ENCODE data around the gene ST8SIA2.
"Not testable (repeated sequence)": the region's sequence is repeated elsewhere in the genome, so short reads cannot be mapped to it uniquely, and the experiment has no call there.

Gene ST8SIA2

DNA sequence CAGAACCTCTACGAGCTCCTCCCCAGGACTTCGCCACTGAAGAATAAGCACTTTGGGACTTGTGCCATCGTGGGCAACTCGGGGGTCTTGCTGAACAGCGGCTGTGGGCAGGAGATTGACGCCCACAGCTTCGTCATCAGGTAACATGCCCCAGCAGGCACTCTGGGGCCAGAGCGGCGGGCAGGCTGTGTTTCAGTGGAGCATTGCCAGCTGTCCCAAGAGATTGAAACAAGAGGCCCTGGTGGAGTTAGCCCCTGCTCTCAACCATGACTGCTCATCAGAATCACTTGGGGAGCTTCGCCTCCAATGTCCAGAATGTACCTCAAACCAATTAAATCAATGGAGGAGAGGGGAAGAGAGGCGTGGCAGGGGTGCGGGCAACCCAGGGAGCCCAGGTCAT lies 44.8 kb downstream of the ST8SIA2 start:
- DNase-seq, result no peak

DNA sequence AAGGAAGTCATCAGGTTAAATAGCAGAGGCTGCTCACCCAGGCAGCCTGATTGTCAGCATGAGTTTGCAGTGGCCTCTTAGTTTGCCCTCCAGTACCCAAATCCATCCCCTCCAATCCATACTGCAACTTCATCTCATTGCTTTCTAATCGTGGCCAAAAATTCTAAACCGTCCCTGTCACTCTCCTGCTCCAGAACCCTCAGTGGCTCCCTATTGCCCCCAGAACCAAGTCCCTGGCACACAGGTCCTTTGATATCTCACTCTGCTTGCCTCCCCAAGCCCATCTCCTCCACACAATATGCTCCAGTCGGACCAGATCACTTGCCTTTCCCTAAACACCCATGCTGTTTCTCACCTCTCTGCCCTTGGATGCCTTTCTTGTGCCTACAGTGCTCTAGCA lies 49.7 kb downstream of the ST8SIA2 start:
- no peak for DNase-seq

DNA sequence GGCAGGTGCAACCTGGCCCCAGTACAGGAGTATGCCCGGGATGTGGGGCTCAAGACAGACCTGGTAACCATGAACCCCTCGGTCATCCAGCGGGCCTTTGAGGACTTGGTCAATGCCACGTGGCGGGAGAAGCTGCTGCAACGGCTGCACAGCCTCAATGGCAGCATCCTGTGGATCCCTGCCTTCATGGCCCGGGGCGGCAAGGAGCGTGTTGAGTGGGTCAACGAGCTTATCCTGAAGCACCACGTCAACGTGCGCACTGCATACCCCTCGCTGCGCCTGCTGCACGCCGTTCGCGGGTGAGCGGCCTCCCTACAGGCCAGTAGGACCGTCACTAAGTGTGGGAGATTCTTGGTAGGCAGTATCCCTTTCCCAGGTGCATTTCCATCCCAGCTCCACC lies 51.0 kb downstream of the ST8SIA2 start:
- no peak for DNase-seq

DNA sequence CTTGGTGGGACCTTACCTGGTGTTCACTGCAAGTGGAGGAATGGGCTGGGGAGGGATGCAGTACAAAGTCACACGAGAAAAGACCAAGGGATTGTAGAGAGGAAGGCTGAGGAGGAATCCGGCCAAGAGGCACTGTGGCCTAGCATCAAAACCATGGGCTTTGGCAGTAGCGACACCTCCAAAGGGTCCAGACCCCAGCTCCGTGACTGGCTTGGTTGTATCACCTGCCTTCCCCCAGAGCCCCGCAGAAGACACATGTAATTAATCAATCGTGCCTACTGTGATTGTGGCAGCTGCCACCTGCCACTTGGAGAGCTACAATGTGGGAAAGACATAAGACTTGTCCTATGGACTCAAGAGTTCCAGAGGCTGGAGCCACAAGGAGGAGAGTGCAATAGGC lies 54.7 kb downstream of the ST8SIA2 start:
- DNase-seq, result no peak

DNA sequence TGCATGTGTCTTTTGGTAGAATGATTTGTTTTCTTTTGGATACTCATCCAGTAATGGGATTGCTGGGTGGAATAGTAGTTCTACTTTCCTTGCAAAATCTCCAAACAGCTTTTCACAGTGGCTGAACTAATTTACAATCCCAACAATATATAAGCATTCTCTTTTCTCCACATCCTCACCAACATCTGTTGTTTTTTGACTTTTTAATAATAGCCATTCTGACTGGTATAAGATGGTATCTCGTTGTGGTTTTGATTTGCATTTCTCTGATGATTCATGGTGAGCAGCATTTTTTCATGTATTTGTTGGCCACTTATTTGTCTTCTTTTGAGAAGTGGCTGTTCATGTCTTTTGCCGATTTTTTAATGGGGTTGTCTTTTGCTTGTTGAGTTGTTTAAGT lies 55.8 kb downstream of the ST8SIA2 start:
- DNase-seq, result no peak

DNA sequence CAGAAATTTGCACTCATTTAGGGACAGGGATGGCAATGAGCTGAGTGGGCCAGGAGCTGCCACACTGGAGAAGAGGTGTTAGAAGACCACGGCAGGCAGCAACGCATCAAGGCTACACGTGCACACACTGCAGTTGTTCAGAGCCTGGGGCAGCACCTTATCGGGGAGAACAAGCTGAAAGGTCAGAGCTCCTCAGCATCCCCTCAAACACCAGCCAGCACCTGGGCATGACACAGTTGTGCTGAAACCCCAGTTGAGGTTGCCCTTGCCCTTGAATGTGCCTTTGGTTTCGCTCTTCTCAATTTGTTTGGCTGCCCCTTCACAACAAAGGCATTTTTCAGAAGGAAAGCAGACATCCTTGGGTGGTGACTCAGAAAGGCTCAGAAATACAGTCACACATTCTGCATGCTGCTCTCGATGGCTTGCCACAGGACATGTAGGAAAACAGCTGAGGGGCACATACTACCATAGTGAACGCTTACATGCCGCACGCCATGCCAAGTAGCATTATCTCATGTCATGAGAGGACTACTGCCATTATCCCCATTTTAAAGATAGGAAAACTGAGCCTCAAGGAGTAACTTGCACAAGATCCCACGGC lies 57.6 kb downstream of the ST8SIA2 start:
- no peak for DNase-seq

DNA sequence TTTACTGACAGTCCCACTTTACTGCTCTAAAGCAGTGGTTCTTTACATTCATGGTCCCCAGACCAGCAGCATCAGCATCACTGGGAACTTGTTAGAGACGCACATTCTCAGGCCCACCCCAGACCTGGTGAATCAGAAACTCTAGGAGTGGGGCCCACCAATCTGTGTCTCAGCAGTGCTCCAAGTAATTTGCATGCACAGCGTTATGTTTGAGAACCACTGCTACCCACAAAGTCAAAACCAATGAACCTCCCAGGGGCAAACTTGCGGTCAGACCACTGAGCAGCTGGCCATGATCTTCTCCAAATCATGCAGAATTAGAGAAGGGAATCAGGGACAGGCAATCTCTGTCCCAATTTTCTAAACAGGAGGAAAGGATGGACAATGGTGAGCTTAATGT lies 58.5 kb downstream of the ST8SIA2 start:
- DNase-seq, result no peak

DNA sequence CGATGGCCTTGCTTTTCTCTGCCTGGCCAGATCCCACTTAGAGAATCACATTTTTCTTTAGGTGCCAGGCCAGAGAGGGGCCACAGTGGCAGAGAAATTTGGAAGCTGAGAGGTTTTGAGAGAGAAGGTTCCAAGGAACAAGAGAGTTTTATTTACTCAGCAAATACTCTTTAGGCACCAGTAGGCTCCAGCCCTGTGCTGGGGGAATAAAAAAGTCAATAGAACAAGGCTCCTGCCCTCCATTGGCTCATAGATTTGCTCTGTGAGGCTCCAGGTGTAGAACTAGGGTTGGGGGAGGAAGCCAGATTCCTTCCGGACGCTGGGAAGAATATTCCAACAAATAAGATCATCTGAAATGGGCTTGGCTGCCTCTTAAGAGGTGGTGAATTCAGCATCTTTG lies 59.9 kb downstream of the ST8SIA2 start:
- no peak for DNase-seq

DNA sequence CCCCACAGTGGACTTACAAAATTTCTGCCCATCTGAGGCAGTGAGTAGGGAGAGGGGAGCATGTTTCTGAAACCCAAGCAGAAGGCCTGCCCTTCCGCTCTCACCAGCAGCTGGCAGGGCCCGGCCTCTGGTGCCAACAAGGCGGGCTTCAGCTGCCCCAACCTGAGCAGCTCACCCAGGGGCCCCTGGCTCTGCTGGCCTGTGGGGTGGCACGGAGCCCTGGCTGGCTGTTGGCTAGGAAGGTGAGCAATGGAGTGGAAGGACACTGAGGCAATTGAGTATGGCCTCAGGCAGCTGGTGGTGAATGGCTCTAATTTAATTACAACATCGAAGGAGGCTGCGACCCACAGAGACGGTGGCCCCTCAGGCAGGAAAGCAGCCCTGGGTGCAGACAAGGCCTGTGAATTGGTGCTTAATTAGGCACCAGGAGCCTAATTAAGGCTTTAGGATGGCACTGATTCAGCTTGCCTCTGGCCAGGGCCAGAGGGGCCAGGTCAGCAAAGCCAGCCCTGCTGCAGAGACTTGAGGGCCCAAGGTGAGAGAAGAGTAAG lies 60.9 kb downstream of the ST8SIA2 start:
- no peak for DNase-seq

DNA sequence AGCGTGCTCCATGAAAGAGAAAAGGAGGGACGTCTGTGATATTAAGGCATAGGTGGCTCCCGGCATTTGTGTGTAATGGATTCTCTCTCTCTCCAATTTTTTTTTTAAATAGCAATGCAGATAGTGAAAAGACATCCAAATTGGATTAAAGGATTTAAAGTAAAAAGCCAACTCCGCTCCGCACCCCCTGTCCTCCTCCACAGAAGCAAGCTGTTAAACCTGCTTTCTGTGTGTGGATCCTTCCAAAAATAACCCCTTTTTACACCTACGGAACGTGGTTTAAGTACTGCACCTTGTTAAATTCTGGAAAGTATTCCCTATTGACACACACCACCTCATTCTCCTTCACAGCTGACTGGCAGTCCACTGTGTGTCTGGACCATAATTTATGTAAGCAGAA lies 61.6 kb downstream of the ST8SIA2 start:
- DNase-seq, result no peak

DNA sequence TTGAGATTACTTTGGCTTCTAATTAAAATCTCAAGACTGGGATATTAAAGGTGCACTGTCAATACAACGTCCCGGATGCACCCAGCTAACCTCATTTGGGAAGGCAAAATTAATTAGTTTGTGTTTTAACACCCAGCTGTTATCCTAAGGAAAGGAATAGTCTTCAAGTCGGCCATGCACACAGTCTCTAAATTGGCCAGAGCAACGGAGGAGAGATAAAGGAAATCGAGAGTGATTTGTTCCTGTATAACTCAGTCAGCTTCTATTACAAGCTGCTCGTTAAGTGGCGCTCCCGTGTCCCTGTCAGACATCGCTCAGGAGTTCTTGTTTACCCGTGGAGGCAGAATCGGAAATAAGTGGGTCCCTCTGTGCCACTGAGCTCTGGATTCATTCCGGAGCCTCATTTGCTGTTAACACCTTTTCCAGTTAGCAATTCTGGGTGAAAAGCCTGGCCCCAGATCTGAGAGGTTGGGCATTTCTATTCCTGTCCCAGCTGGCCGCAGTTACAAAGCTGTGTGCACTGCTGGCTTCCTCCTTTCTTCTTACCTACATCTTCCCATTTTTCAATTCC lies 63.9 kb downstream of the ST8SIA2 start:
- DNase-seq, result no peak

DNA sequence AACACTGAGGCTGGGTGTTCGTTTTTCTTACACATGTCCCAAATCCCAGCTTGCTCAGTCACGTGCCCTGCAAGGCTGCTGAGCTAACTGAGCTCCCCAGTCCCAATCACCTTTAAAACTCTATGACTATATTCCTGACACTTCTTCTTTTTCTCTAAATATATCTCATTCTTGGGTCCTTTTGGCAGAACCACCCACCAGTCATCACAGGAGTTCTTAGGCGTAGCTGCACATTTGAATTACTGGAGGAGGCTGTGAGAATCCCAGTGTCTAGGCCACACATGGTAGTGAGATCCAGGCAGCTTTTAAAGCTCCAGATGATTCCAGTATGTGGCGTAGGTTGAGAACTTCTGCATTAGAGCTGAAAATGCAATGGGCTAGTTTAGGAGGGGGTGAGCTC lies 66.3 kb downstream of the ST8SIA2 start:
- DNase-seq, result no peak

DNA sequence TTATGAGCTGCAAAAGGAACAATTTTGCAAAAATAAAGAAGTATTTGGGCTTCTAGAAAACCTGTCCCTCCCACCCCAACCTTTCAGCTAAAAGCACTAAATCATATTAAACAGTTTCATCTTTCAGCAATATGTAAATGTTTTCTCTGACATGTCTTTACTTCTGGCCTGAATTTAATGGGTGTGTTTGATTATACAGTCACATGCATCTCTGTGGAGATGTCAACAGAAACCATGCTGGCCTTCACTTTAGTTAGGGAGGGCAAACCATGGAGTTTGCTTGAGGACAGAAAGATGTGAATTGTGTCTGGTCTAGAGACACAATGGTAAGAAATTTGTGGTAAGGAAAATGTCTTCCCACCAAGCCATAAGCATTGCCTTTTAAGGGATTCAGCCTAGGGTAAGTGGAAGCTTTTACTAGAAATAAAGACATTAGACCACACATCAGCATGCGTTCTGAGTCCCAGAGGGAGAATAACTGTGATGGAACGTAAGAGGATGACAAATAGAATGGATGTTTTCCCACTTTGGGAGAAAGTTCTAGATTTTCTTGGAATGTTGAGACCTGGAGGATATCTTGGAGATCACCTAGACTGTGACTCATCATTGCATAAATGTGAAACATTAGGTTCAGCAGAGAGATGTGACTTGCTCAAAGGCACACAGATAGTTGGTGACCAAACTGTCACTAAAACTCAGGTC lies 68.9 kb downstream of the ST8SIA2 start:
- no peak for DNase-seq

DNA sequence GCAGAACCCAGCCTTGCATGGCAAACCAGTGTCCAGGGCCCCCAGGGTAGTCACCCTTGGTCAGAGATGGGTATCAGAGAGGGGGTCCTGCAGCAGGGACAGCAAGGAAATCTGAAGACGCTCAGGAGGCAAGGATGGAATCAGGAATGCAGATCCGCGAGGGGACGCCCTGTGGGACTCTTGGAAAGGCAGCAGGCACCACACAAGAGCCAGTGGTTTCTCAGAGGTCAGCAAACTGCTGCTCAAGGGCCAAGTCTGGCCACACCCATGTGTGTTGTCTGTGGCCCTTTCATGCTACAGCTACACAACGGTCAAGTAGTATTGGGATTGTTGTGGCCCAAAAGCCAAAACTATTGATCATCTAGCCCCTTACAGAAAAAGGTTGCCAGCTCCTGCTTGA lies 69.7 kb downstream of the ST8SIA2 start:
- no peak for DNase-seq

DNA sequence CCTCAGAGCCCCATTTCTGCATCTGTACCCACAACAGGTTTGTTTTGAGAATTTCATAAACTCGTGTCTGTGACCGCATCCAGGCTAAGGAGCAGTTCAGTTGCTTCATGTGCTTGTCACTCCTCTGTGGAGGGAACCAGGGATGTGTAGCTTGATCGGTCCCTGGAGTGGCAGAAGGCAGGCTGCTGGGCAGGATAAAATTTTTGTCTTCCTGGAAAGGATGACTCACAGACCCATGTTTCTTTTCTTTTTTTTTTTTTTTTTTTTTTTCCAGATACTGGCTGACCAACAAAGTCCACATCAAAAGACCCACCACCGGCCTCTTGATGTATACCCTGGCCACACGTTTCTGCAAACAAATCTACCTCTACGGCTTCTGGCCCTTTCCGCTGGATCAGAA lies 70.1 kb downstream of the ST8SIA2 start:
- no peak for DNase-seq

DNA sequence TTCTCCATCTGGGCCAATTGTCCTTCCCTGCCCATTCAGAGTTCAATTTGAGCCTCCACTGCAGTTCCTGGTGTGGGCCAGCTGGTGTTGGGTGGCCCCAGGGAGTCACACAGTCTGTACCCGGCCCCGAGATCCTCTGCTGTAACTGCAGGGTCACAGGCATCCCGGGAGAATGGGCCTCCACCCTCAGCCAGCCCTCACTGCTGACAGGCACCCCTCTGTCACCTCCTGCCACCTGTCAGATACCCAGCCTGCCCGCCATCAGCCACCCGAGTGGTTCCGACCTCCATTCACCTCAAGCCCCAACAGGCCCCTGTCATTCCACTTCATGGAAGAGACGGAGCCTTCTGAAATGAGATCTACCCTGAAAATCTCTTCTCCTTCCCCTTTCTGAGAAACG lies 73.2 kb downstream of the ST8SIA2 start:
- DNase-seq, result no peak

DNA sequence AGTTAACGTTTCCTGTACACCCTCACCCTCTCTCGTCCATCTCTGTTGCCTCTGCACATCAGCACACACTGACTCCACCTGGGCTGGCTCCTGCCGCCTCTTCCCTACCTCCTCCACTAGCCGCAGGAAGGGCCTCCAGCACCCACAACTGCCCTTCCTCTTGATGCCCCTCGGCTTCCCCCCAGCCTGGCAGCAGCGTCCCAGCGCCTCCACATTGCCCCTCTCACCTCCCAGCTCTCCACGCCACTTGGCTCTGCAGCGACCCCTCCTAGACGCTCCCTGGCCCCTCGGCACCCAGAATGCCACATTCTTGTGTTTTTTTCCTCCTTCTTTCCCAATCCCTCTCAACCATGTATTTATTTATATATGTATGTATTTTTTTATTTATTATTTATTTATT lies 73.6 kb downstream of the ST8SIA2 start:
- no peak for DNase-seq

DNA sequence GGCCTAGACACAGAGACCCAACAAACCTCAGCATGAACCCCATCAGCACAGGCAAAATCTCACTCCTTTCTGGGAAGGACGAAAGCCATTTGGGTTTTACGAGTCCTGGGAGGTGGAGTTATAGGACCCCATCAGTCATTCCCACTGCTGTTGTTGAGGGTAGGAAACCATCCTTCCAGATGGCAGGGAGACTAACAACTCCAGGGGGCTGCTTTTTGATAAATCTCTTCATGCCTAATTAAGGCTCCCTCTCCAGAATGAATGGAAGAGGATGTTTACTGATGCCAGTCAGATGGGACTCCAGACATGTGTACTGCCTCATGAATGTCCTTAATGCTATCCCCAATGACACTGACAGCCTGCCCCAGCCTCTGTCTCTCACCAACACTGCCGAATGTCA lies 75.3 kb downstream of the ST8SIA2 start:
- DNase-seq, result no peak

DNA sequence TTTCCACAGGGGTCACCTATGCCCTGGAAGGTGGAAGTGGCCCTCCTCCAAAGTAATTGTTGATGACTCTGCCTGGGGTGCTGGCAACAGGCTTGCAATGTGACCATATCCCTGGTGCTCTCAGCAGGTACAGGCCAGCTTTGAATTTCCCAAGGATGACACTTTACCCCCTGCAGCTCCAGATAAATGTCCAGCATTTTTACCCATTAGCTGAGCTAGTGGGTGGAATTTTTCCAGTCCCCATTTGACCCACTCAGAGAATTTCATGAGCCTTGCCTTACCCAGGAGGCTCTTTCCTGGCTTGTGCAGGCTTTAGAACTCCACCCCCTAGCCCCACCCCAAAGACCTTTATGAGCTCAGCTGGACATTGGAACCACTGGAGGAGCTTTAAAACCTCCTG lies 77.6 kb downstream of the ST8SIA2 start:
- DNase-seq, result no peak

DNA sequence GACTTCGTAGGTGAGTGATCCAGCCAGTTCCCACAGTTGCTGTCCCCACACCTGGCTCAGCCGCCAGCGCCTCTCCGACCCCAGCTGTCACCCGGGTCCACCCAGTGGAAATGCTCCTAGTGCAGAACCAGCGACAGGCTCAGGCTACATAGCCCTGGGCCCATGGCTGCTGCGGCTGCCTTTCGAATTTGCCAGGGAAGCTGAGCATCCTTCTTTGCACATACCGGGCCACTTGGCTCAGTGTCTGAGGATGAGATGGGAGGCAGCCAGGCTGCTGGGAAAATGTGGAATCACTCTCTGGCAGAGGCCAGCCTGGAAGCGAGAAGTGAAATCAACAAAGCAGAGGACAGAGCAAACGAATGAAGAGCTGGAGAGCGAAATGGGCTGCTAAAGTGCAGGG lies 80.1 kb downstream of the ST8SIA2 start:
- DNase-seq, result no peak

DNA sequence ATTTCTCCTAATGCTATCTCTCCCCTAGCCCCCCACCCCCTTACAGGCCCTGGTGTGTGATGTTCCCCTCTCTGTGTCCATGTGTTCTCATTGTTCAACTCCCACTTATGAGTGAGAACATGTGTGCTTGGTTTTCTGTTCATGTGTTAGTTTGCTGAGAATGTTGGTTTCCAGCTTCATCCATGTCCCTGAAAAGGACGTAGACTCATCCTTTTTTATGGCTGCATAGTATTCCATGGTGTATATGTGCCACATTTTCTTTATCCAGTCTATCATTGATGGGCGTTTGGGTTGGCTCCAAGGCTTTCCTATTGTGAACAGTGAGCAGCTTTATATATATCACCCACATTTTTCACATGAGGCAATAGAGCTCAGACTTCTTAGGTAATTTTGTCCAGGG lies 86.0 kb downstream of the ST8SIA2 start:
- not testable (repeated sequence) for DNase-seq

DNA sequence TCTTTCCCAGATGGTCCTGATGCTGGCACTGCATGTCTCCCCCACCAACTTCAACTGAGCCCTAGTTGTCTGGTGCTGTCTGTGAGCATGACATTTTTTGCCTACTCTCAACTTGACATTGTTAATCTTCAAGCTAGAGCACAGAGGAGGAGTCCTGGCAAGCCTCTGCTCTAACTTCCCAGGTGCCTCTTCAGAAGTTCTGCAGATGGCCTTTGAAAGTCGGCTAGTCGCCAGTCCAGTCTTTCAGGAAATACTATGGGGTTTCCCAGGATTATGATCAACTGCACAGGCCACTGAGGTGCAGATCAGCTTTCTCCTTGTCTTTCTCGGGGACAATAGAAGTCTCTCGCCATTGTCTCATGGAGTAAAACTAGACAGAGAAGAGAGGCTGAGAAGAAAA lies 86.7 kb downstream of the ST8SIA2 start:
- DNase-seq, result no peak

DNA sequence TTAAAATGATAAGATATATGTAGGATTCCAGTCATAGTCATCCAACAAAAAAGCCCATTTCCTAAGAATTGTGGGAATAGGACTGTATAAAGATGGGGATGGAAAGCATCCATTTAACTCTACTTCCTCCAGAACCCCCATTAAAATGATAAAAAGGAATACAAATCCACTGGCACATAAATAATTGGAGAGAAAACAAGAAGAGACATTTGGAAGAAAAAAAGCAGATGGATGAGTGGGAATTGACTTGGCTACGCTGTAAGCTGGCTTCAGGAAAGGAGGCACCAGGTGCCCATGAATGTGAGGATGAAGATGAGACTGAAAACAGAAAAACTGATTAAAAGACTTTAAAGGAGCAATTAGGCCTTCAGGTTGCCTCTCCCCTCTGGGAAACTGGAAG lies 91.8 kb downstream of the ST8SIA2 start:
- DNase-seq, result no peak

DNA sequence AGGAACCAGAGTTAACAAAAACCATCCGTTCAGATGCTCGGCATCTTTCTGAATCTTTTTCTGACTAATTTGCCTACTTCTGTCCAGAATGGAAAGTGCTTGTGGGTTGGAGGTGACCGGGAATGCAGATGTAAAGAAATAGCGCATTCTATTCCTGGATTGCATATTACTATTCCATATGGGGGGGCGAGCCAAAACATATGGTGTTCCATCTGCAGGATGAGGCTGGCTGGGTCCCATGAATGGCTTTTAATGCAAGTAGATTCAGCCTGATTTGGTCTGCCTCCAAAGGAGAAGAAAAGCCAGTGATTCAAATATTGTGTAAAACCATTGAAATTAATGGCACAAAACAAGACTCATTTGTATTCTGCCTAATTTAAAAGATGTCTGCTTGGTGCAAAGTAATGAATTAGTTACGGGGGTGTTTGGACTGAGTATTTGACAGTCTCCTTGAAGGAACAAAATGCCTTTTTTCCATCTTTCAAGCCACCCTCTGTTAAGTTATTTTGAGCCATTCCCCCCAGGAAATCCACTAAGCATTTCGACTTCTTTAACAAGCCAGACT lies 99.0 kb downstream of the ST8SIA2 start:
- DNase-seq, result no peak

Data from right kidney (tissue), 1 donor.